GM12878 (cell line): ENCODE results near the gene UNC5B. TPM values are rescaled to one million over a fixed set of nuclear protein-coding genes. Genes with fewer than 3 reads are reported as not detected.

Experiments used
- ATAC-seq: fragments of 200-7000 bp; cut with Tn5 transposase; 3 replicates; pipeline ENCODE4 v1.9.1; 2020; ENCODE audit warnings: mild to moderate bottlenecking, moderate library complexity
- BruUV-seq: library from RNA; stranded (reverse); fragments of 400-500 nt; replicated peaks from 2 replicates; lab custom pipeline; 2021; lab: Mats Ljungman, UMichigan
- CTCF ChIA-PET: fragments of 300-600 bp; sonication (Branson Sonifier 250); formaldehyde crosslinking; extraction: SDS; loops from one replicate; lab custom pipeline; 2021; ENCODE audit warnings: inconsistent platforms; lab: Yijun Ruan, JAX
- POLR2A ChIA-PET: fragments of 350-600 bp; formaldehyde crosslinking; extraction: SDS; loops from one replicate; lab custom pipeline; 2021; ENCODE audit warnings: inconsistent platforms; lab: Charles Lee
- RAD21 ChIA-PET: fragments of 300-600 bp; sonication (Branson Sonifier 250); formaldehyde crosslinking; loops from one replicate; lab custom pipeline; 2023; ENCODE audit warnings: antibody characterized with exemption; ENCODE audit not compliant: unreplicated experiment; lab: Charles Lee
- SMC1A ChIA-PET: fragments of 300-600 bp; sonication (Branson Sonifier 250); formaldehyde crosslinking; loops from one replicate; lab custom pipeline; 2023; ENCODE audit not compliant: unreplicated experiment, uncharacterized antibody; lab: Charles Lee
- DNase-seq: peaks from one replicate; pipeline ENCODE4 v3.0.0-alpha.2; 2011; ENCODE audit warnings: low read depth, low spot score
- FAIRE-seq: peaks from 3 replicates; lab custom pipeline; 2011; peaks lifted over from hg19 to GRCh38; lab: Jason Lieb, UNC
- H2AFZ ChIP-seq: 2 replicates; pipeline ENCODE4 v1.6.0; 2011; ENCODE audit warnings: low read depth, low read length, control low read depth; ENCODE audit not compliant: control insufficient read depth
- H3K27ac ChIP-seq: 2 replicates; pipeline ENCODE4 v1.5.1; 2011; ENCODE audit warnings: control low read depth; ENCODE audit not compliant: control insufficient read depth, insufficient read depth
- H3K27me3 ChIP-seq, 2 experiments: replicated peaks in 1 of 2; 2 replicates each; pipeline versions ENCODE4 v1.6.0 to v1.6.1; 2011; ENCODE audit warnings: low read length in 1 of 2; ENCODE audit not compliant: control insufficient read depth in 2 of 2, insufficient read depth in 2 of 2
- H3K36me3 ChIP-seq, 2 experiments: 2 replicates each; pipeline ENCODE4 v1.5.1; 2011; ENCODE audit warnings: low read length in 1 of 2; ENCODE audit not compliant: control insufficient read depth in 2 of 2, insufficient read depth in 2 of 2
- H3K4me1 ChIP-seq: 2 replicates; pipeline ENCODE4 v1.6.1; 2011; ENCODE audit warnings: mild to moderate bottlenecking, low read length, moderate library complexity, mixed read lengths; ENCODE audit not compliant: control insufficient read depth, insufficient read depth
- H3K4me2 ChIP-seq: 2 replicates; pipeline ENCODE4 v1.6.0; 2011; ENCODE audit warnings: control low read depth; ENCODE audit not compliant: control insufficient read depth, insufficient read depth
- H3K4me3 ChIP-seq: fragments of 200-600 bp; sonication (generic); 2 replicates; pipeline ENCODE4 v1.5.1; 2016
- H3K79me2 ChIP-seq: 2 replicates; pipeline ENCODE4 v1.6.0; 2011; ENCODE audit warnings: low read length; ENCODE audit not compliant: control insufficient read depth, insufficient read depth
- H3K9ac ChIP-seq: 2 replicates; pipeline ENCODE4 v1.8.0; 2011; ENCODE audit warnings: low read length, control low read depth, mixed read lengths; ENCODE audit not compliant: control insufficient read depth, insufficient read depth
- H3K9me3 ChIP-seq: replicated peaks from 3 replicates; pipeline ENCODE4 v1.5.1; 2011; ENCODE audit warnings: mild to moderate bottlenecking, low read length; ENCODE audit not compliant: control insufficient read depth, insufficient read depth
- H4K20me1 ChIP-seq: 2 replicates; pipeline ENCODE4 v1.6.0; 2011; ENCODE audit not compliant: control insufficient read depth, insufficient read depth
- ATF2 ChIP-seq: IDR thresholded peaks from 2 replicates; pipeline ENCODE4 v1.6.1; 2012; ENCODE audit warnings: low read length, inconsistent platforms
- ATF7 ChIP-seq: fragments of 450-650 bp; IDR thresholded peaks from 2 replicates; pipeline ENCODE4 v1.6.1; 2016; ENCODE audit warnings: low read depth, mild to moderate bottlenecking
- CEBPZ ChIP-seq: fragments of 150-350 bp; IDR thresholded peaks from 2 replicates; pipeline ENCODE4 v1.6.1; 2016; ENCODE audit warnings: low read depth, low read length
- ETV6 ChIP-seq, 2 experiments: fragments of 450-650 bp in 1 of 2; IDR thresholded peaks in 1 of 2; conservative IDR thresholded peaks in 1 of 2; 2 replicates each; pipeline ENCODE4 v1.6.1; 2014; ENCODE audit warnings: antibody characterized with exemption in 1 of 2, borderline replicate concordance in 1 of 2, low read depth in 1 of 2, mild to moderate bottlenecking in 1 of 2, moderate library complexity in 1 of 2
- HDAC2 ChIP-seq: fragments of 200-600 bp; sonication (generic); IDR thresholded peaks from 2 replicates; pipeline ENCODE4 v1.6.1; 2017
- MEF2B ChIP-seq: fragments of 450-650 bp; IDR thresholded peaks from 2 replicates; pipeline ENCODE4 v1.6.1; 2018; ENCODE audit warnings: mild to moderate bottlenecking, moderate library complexity; ENCODE audit not compliant: partially characterized antibody, poor library complexity, severe bottlenecking
- MYB ChIP-seq: fragments of 150-350 bp; IDR thresholded peaks from 2 replicates; pipeline ENCODE4 v1.6.1; 2014; ENCODE audit warnings: mild to moderate bottlenecking, low read depth, low read length, borderline replicate concordance
- NFIC ChIP-seq: IDR thresholded peaks from 2 replicates; pipeline ENCODE4 v1.6.1; 2012; ENCODE audit warnings: low read depth, mild to moderate bottlenecking, inconsistent platforms, low read length, moderate library complexity
- PBX3 ChIP-seq: IDR thresholded peaks from 2 replicates; pipeline ENCODE4 v1.6.1; 2011; ENCODE audit warnings: mild to moderate bottlenecking, low read depth, low read length, moderate library complexity; ENCODE audit not compliant: insufficient replicate concordance
- RB1 ChIP-seq: fragments of 450-650 bp; formaldehyde crosslinking; IDR thresholded peaks from 2 replicates; pipeline ENCODE4 v1.6.1; 2017; ENCODE audit warnings: mild to moderate bottlenecking, borderline replicate concordance
- RBBP5 ChIP-seq: fragments of 200-600 bp; sonication (generic); conservative IDR thresholded peaks from 2 replicates; pipeline ENCODE4 v1.6.1; 2016
- RCOR1 ChIP-seq: conservative IDR thresholded peaks from 2 replicates; pipeline ENCODE4 v1.6.1; 2012; ENCODE audit warnings: low read depth, low read length, improper control_type of control experiment
- RFX5 ChIP-seq: IDR thresholded peaks from 2 replicates; pipeline ENCODE4 v1.6.1; 2011; ENCODE audit warnings: low read depth, low read length, improper control_type of control experiment
- SMC3 ChIP-seq: IDR thresholded peaks from 2 replicates; pipeline ENCODE4 v1.6.1; 2011; ENCODE audit warnings: low read length, improper control_type of control experiment, borderline replicate concordance
- USF1 ChIP-seq: IDR thresholded peaks from 2 replicates; pipeline ENCODE4 v1.6.1; 2011; ENCODE audit warnings: borderline replicate concordance, low read depth, mild to moderate bottlenecking, moderate library complexity, mixed read lengths, low read length; ENCODE audit not compliant: insufficient read depth; ENCODE audit errors: extremely low read length
- ZNF24 ChIP-seq: fragments of 450-650 bp; IDR thresholded peaks from 2 replicates; pipeline ENCODE4 v1.6.1; 2017; ENCODE audit warnings: antibody characterized with exemption, mild to moderate bottlenecking
- WGBS: methylation state at CpG from one replicate; pipeline ENCODE4 v1.1.6; 2016; ENCODE audit warnings: low lambda C conversion rate; ENCODE audit not compliant: insufficient replicate concordance, insufficient coverage; ENCODE audit errors: missing lambda C conversion rate; 5-methylcytosine and 5-hydroxymethylcytosine counted together
- in situ Hi-C: fragments of 300-500 bp; cut with MboI; formaldehyde crosslinking; loops from 9 replicates; pipeline ENCODE4 v1.14.3; 2018; ENCODE audit warnings: mixed read lengths
- intact Hi-C: fragments of 100-400 bp; cut with micrococcal nuclease; formaldehyde crosslinking; loops from one replicate; pipeline ENCODE4 v1.14.2; 2022; ENCODE audit not compliant: unreplicated experiment
- polyA plus RNA-seq, 11 experiments: library from polyadenylated mRNA; depleted of rRNA in 4 of 11; unstranded in 6 of 11; stranded (reverse) in 5 of 11; fragments of >200 nt; fragmentation: Nextera tagmentation in 4 of 11; fragmentation: Illumina TruSeq in 1 of 11; extraction: Ambion mirVana in 4 of 11; extraction: Trizol in 1 of 11; gene quantifications; 1 replicate in 1 of 11; 2 replicates in 10 of 11; pipeline versions ENCODE4 v1.2.1 to v1.2.3, GENCODE V29; 2011 to 2016; ENCODE audit warnings: inconsistent platforms in 2 of 11, missing spikeins in 2 of 11, low read depth in 1 of 11
- total RNA-seq, 4 experiments: library from RNA; depleted of rRNA in 3 of 4; stranded (reverse); fragments of >200 nt in 3 of 4; fragmentation: Illumina TruSeq in 1 of 4; extraction: Trizol in 1 of 4; gene quantifications; 2 replicates each; pipeline versions ENCODE4 v1.2.1 to v1.2.3, GENCODE V29; 2013 to 2021

UNC5B gene
- total and polyA plus RNA-seq, 10 of the 15 experiments (the other 5 are each of a cell fraction or from before 2014, with no cell fraction given) = 0.03 to 0.08 TPM; not detected in 8

- no peak overlapping the region for H3K9ac ChIP-seq
- no peak overlapping the region for H3K4me2 ChIP-seq
- TF ChIP-seq SMC3 = no peak
- no peak for TF ChIP-seq PBX3
- TF ChIP-seq MYB = no peak
- no peak for TF ChIP-seq NFIC
- no peak for TF ChIP-seq RB1
- TF ChIP-seq RFX5 = no peak
- no peak for TF ChIP-seq ZNF24
- no peak for TF ChIP-seq ATF7
- no peak for TF ChIP-seq ETV6 (conservative IDR thresholded peaks at IDR 0.05 in 1 of 2, IDR thresholded peaks at IDR 0.05 in 1 of 2; ENCODE audit: borderline replicate concordance in 1 of 2, low read depth in 1 of 2)
- no peak for TF ChIP-seq RCOR1
- no peak for TF ChIP-seq RBBP5
- no peak for TF ChIP-seq ATF2
- TF ChIP-seq HDAC2 = no peak
- no peak for TF ChIP-seq CEBPZ
- TF ChIP-seq MEF2B = no peak
- no peak for TF ChIP-seq USF1
- ChIA-PET SMC1A (no interaction called here), RAD21 (no interaction called here), POLR2A (no interaction called here), CTCF (no interaction called here)
- H3K9me3 ChIP-seq = no peaks in the 10 kb centered on the region
- BruUV-seq = no TSS peak
- no peaks in the 10 kb centered on the region for H3K36me3 ChIP-seq
- no peak overlapping the region for H3K4me3 ChIP-seq
- H3K4me1 ChIP-seq = no peaks in the 10 kb centered on the region
- H4K20me1 ChIP-seq = peaks cover 3% of the 10 kb centered on the region; the same call in 1 of the 2 replicates
- intact Hi-C loops = no loop called here
- H3K79me2 ChIP-seq = no peaks in the 10 kb centered on the region
- in situ Hi-C loops = loop anchor here (5.0 kb wide), 1 partner anchor 288 kb away; no protein-coding TSS in a partner anchor
- ATAC-seq (no peak), DNase-seq (no peak), FAIRE-seq (no peak)
- H3K27ac ChIP-seq = no peak overlapping the region
- peaks cover 11 to 21% of the 10 kb centered on the region in 2 experiments for H3K27me3 ChIP-seq
- H2AFZ ChIP-seq = no peak overlapping the region
- WGBS = 4% methylated on average over 5 of the region's 5 CpGs
Observed at GRCh38 chr10:71210542-71210871, 1.9 kb upstream of the UNC5B start.
